Natural killer cell treated with Interleukin-12 subunit alpha and Interleukin-12 subunit beta and Interleukin-15 and Interleukin-18, amount 100 ng/mL, for 72 hours (primary cell): ENCODE data around the gene LPAR1. TPM values are rescaled to one million over a fixed set of nuclear protein-coding genes. Genes with fewer than 3 reads are reported as not detected.

Experiments
- ATAC-seq, 2 donors: fragments of 150-1000 bp; cut with Tn5 transposase in 1 of 2; sonication (Bioruptor Pico), chemical (Tn5 transposase) in 1 of 2; 2 replicates each; pipeline ENCODE4 v1.10.0; 2021
- DNase-seq: peaks from one replicate; pipeline ENCODE4 v3.0.0; 2022; ENCODE audit warnings: low spot score
- H3K27ac Mint-ChIP-seq, 2 donors: 1 replicate in 1 of 2; 2 replicates in 1 of 2; pipeline ENCODE4 v1.8.0; 2022; ENCODE audit warnings: mixed read lengths in 2 of 2, mild to moderate bottlenecking in 1 of 2, moderate library complexity in 1 of 2
- H3K27me3 Mint-ChIP-seq, 2 donors: 1 replicate in 1 of 2; 2 replicates in 1 of 2; pipeline ENCODE4 v1.8.0; 2022; ENCODE audit warnings: mixed read lengths in 2 of 2
- H3K36me3 Mint-ChIP-seq: one replicate; pipeline ENCODE4 v1.8.0; 2022; ENCODE audit warnings: mixed read lengths
- H3K4me1 Mint-ChIP-seq, 2 donors: 1 replicate in 1 of 2; 2 replicates in 1 of 2; pipeline ENCODE4 v1.8.0; 2022; ENCODE audit warnings: low read depth in 2 of 2, mixed read lengths in 2 of 2, mild to moderate bottlenecking in 1 of 2
- H3K4me3 Mint-ChIP-seq: one replicate; pipeline ENCODE4 v1.8.0; 2022; ENCODE audit warnings: mixed read lengths
- H3K9me3 Mint-ChIP-seq: 2 replicates; pipeline ENCODE4 v1.8.0; 2022; ENCODE audit warnings: mixed read lengths
- total RNA-seq, 2 donors: library from RNA; stranded (reverse); gene quantifications; one replicate each; pipeline ENCODE4 v1.2.3, GENCODE V29; 2022

The LPAR1 gene
- total RNA-seq, 2 donors from 2014 or later, result 0.21 TPM; not detected in 1

DNA sequence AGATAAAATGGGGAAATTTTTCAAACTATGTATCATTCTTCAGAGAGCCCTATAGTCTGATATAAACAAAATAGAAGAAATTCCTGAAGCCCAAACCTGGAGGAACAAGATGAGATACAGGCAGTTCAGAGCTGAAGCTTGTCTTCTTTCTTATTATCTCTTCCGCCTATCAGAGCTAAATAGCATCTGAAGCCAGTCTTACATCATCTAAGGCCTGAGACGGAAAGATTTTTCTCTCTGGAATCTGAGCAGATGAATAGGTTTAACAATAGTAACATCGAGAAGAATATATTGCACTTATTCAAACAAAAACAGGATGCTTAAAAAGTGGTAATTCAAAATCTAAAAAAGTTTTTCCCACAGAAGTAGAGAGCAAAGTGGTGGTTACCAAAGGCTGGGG, 59.8 kb downstream of the LPAR1 start:
- Mint-ChIP-seq H3K36me3 (peaks cover 4% of the 10 kb centered on the region), H3K27ac (no peak overlapping the region), H3K4me1 (no peaks in the 10 kb centered on the region)

DNA sequence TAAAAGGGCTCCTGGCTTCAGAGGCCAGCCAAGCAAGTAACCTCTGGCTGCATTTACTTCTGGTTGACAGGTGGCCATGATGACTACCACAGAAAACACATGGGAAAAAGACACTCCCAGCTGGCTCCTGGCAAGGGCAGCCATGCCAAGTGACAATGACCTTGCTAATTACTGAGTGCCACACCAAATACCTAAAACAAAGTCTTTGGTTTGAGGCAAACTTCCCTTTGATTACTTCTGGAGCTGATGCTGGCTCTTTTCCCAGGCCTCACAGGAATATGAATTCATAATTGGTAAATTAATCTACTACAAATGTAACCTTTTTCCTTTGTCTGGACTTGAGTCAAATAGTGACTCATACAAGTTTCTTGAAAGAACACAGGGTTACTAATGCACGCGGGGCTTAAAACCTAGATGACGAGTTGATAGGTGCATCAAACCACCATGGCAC, 61.0 kb downstream of the LPAR1 start:
- Mint-ChIP-seq H3K9me3 (peaks cover 7% of the 10 kb centered on the region), H3K27ac (no peak overlapping the region), H3K36me3 (peaks cover 4% of the 10 kb centered on the region), H3K4me3 (no peak overlapping the region), H3K27me3 (no peaks in the 10 kb centered on the region), H3K4me1 (no peaks in the 10 kb centered on the region)
- ATAC-seq (no peak), DNase-seq (no peak)

More for the DNA sequence above, 59.8 kb downstream of the LPAR1 start:
- Mint-ChIP-seq H3K27me3 (no peaks in the 10 kb centered on the region), H3K4me3 (no peak overlapping the region), H3K9me3 (peaks cover 7% of the 10 kb centered on the region)
- no peak for DNase-seq
- no peak for ATAC-seq

- Mint-ChIP-seq H3K27ac (no peak overlapping the region), H3K27me3 (no peaks in the 10 kb centered on the region), H3K4me3 (no peak overlapping the region), H3K4me1 (no peaks in the 10 kb centered on the region), H3K9me3 (peaks cover 7% of the 10 kb centered on the region), H3K36me3 (peaks cover 4% of the 10 kb centered on the region)
- DNase-seq, result no peak
- ATAC-seq, result no peak
These were observed 62.3 kb downstream of the LPAR1 start for GRCh38 chr9:110975969-110976368.

- H3K27ac Mint-ChIP-seq, result no peak overlapping the region
- H3K4me1 Mint-ChIP-seq, result no peaks in the 10 kb centered on the region
- H3K9me3 Mint-ChIP-seq, result peaks cover 7% of the 10 kb centered on the region
- ATAC-seq, result no peak
- H3K27me3 Mint-ChIP-seq, result no peaks in the 10 kb centered on the region
- DNase-seq, result no peak
- peaks cover 4% of the 10 kb centered on the region for H3K36me3 Mint-ChIP-seq
- H3K4me3 Mint-ChIP-seq, result no peak overlapping the region
These were observed 63.0 kb downstream of the LPAR1 start for GRCh38 chr9:110975278-110975677.

- Mint-ChIP-seq H3K27ac (no peak overlapping the region), H3K4me1 (no peaks in the 10 kb centered on the region), H3K27me3 (no peaks in the 10 kb centered on the region), H3K36me3 (peaks cover 4% of the 10 kb centered on the region), H3K9me3 (peaks cover 7% of the 10 kb centered on the region), H3K4me3 (no peak overlapping the region)
- DNase-seq, result no peak
- no peak for ATAC-seq
These were observed 66.6 kb downstream of the LPAR1 start for GRCh38 chr9:110971705-110972104.

- no peaks in the 10 kb centered on the region for H3K27me3 Mint-ChIP-seq
- H3K9me3 Mint-ChIP-seq, result peaks cover 4% of the 10 kb centered on the region
- no peaks in the 10 kb centered on the region for H3K36me3 Mint-ChIP-seq
- no peak for ATAC-seq
- DNase-seq, result no peak
- H3K4me1 Mint-ChIP-seq, result no peaks in the 10 kb centered on the region
- no peak overlapping the region for H3K27ac Mint-ChIP-seq
- H3K4me3 Mint-ChIP-seq, result no peak overlapping the region
These were observed 67.0 kb downstream of the LPAR1 start for GRCh38 chr9:110971234-110971633.

DNA sequence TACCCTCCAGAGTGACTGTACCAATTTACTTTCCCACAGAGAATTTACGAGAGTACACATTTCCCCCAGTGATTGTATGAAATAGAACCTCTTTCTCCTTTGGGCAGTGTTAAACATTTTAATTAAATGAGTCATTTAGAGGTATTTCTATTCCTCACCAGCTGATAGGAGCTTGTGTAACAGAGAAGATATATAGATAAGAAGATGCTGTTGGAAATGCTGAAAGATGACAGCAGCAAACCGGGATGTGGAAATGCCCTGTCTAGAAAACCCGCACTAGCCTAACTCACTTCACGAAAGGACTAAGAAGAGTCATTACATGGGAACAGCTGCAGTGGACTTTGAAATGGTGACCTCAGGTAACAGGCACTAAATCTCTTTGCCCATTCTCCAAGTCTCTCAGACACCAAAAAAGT, 68.3 kb downstream of the LPAR1 start:
- Mint-ChIP-seq H3K36me3 (no peaks in the 10 kb centered on the region), H3K9me3 (peaks cover 4% of the 10 kb centered on the region), H3K27ac (no peak overlapping the region), H3K4me3 (no peak overlapping the region), H3K4me1 (no peaks in the 10 kb centered on the region), H3K27me3 (no peaks in the 10 kb centered on the region)
- ATAC-seq, result no peak
- DNase-seq, result no peak

GRCh38 chr9:110968096-110968495, 70.2 kb downstream of the LPAR1 start:
- H3K4me1 Mint-ChIP-seq, result no peaks in the 10 kb centered on the region
- no peaks in the 10 kb centered on the region for H3K36me3 Mint-ChIP-seq
- peaks cover 4% of the 10 kb centered on the region for H3K9me3 Mint-ChIP-seq
- no peak overlapping the region for H3K4me3 Mint-ChIP-seq
- ATAC-seq (no peak), DNase-seq (no peak)
- H3K27ac Mint-ChIP-seq, result no peak overlapping the region
- no peaks in the 10 kb centered on the region for H3K27me3 Mint-ChIP-seq

- no peak overlapping the region for H3K27ac Mint-ChIP-seq
- H3K9me3 Mint-ChIP-seq, result peaks cover 4% of the 10 kb centered on the region
- no peaks in the 10 kb centered on the region for H3K4me1 Mint-ChIP-seq
- H3K36me3 Mint-ChIP-seq, result no peaks in the 10 kb centered on the region
- no peak overlapping the region for H3K4me3 Mint-ChIP-seq
- DNase-seq, result no peak
- no peaks in the 10 kb centered on the region for H3K27me3 Mint-ChIP-seq
- ATAC-seq, result no peak
These were observed 71.1 kb downstream of the LPAR1 start for GRCh38 chr9:110967196-110967595.

DNA sequence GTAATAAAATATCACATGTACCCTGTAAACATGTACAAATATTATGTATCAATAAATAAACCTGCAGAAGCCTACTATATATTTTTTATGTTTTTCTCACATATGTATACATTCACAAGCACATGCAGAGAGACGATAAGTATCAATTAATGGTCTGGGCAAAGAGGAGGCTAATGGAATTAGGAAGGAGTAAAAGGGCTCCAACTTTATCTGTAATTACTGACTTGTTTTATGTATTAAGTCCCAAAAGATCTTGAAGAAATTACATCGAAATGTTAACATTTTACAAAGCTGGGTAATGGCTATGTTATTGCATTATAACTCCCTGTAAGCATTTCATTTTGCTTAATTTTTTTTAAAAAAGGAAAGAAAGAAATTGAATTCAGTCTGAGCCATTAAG, 78.0 kb downstream of the LPAR1 start:
- H3K4me1 Mint-ChIP-seq, result no peaks in the 10 kb centered on the region
- no peaks in the 10 kb centered on the region for H3K36me3 Mint-ChIP-seq
- H3K27me3 Mint-ChIP-seq, result no peaks in the 10 kb centered on the region
- H3K27ac Mint-ChIP-seq, result no peak overlapping the region
- DNase-seq (no peak), ATAC-seq (no peak)
- peaks cover 14% of the 10 kb centered on the region for H3K9me3 Mint-ChIP-seq
- no peak overlapping the region for H3K4me3 Mint-ChIP-seq

GRCh38 chr9:110958847-110959246, 79.4 kb downstream of the LPAR1 start:
- Mint-ChIP-seq H3K27me3 (no peaks in the 10 kb centered on the region), H3K4me1 (no peaks in the 10 kb centered on the region), H3K27ac (no peak overlapping the region), H3K9me3 (peaks cover 26% of the 10 kb centered on the region), H3K4me3 (no peak overlapping the region), H3K36me3 (no peaks in the 10 kb centered on the region)
- no peak for ATAC-seq
- no peak for DNase-seq

- Mint-ChIP-seq H3K9me3 (peaks cover 28% of the 10 kb centered on the region), H3K27ac (no peak overlapping the region), H3K36me3 (no peaks in the 10 kb centered on the region), H3K4me1 (no peaks in the 10 kb centered on the region), H3K27me3 (no peaks in the 10 kb centered on the region), H3K4me3 (no peak overlapping the region)
- DNase-seq (no peak), ATAC-seq (no peak)
These were observed 83.4 kb downstream of the LPAR1 start for GRCh38 chr9:110954822-110955291.

- peaks cover 18% of the 10 kb centered on the region for H3K9me3 Mint-ChIP-seq
- H3K4me1 Mint-ChIP-seq, result no peaks in the 10 kb centered on the region
- H3K4me3 Mint-ChIP-seq, result no peak overlapping the region
- DNase-seq (no peak), ATAC-seq (peak in 1 of 2 donors; percentile 27)
- H3K36me3 Mint-ChIP-seq, result no peaks in the 10 kb centered on the region
- H3K27me3 Mint-ChIP-seq, result no peaks in the 10 kb centered on the region
- no peak overlapping the region for H3K27ac Mint-ChIP-seq
These were observed 85.8 kb downstream of the LPAR1 start for GRCh38 chr9:110952540-110952859.

GRCh38 chr9:110951805-110952539, 86.3 kb downstream of the LPAR1 start:
- H3K9me3 Mint-ChIP-seq, result peaks cover 18% of the 10 kb centered on the region
- no peak overlapping the region for H3K27ac Mint-ChIP-seq
- H3K4me3 Mint-ChIP-seq, result no peak overlapping the region
- ATAC-seq (no peak), DNase-seq (no peak)
- no peaks in the 10 kb centered on the region for H3K27me3 Mint-ChIP-seq
- H3K36me3 Mint-ChIP-seq, result no peaks in the 10 kb centered on the region
- no peaks in the 10 kb centered on the region for H3K4me1 Mint-ChIP-seq
